ENCODE results near the gene CGB3. TPM values are rescaled to one million over a fixed set of nuclear protein-coding genes. Genes with fewer than 3 reads are reported as not detected.
A peak's percentile ranks its signal among the peaks of the same experiment; 100 is the strongest.

CGB3 gene
- total RNA-seq, 1 donor from 2014 or later = not detected

- no peak overlapping the region for H3K27ac Mint-ChIP-seq
- TF ChIP-seq CTCF (IDR thresholded peaks at IDR 0.05; ENCODE audit: unreplicated experiment) = no peak
- H3K4me1 Mint-ChIP-seq (ENCODE audit: low read depth) = peaks cover 4% of the 10 kb centered on the region
- peaks cover 61% of the 10 kb centered on the region for H3K27me3 Mint-ChIP-seq
- DNase-seq (ENCODE audit: low spot score, unreplicated experiment) = no peak
- H3K4me3 Mint-ChIP-seq (ENCODE audit: low read depth) = no peak overlapping the region
- H3K9me3 Mint-ChIP-seq (ENCODE audit: low read depth) = peaks cover 8% of the 10 kb centered on the region
- no peaks in the 10 kb centered on the region for H3K36me3 Mint-ChIP-seq (ENCODE audit: insufficient read depth)
Measured at GRCh38 chr19:49065905-49066512, 41.9 kb upstream of the CGB3 start.

- TF ChIP-seq CTCF (IDR thresholded peaks at IDR 0.05; ENCODE audit: unreplicated experiment) = no peak
- H3K27ac Mint-ChIP-seq = no peak within 1 kb of the TSS
- H3K4me1 Mint-ChIP-seq (ENCODE audit: low read depth) = peaks cover 4% of the 10 kb centered on the region
- DNase-seq (ENCODE audit: low spot score, unreplicated experiment) = peak; percentile 61
- H3K36me3 Mint-ChIP-seq (ENCODE audit: insufficient read depth) = no peaks in the 10 kb centered on the region
- peak within 1 kb of the TSS; percentile 41 for H3K4me3 Mint-ChIP-seq (ENCODE audit: low read depth)
- peaks cover 3% of the 10 kb centered on the region for H3K9me3 Mint-ChIP-seq (ENCODE audit: low read depth)
- peaks cover 61% of the 10 kb centered on the region for H3K27me3 Mint-ChIP-seq
Measured at GRCh38 chr19:49064768-49065611, 40.9 kb upstream of the CGB3 start, which contains the start of gene NTF4. NTF4 (minus strand) TSS chr19:49064818; CDS start chr19:49061997, 2,821 bp downstream.

- Mint-ChIP-seq H3K4me1 (ENCODE audit: low read depth) (peaks cover 4% of the 10 kb centered on the region), H3K4me3 (ENCODE audit: low read depth) (peak overlapping the region; percentile 41), H3K36me3 (ENCODE audit: insufficient read depth) (no peaks in the 10 kb centered on the region), H3K27ac (no peak overlapping the region), H3K9me3 (ENCODE audit: low read depth) (no peaks in the 10 kb centered on the region), H3K27me3 (peaks cover 61% of the 10 kb centered on the region)
- no peak for TF ChIP-seq CTCF (IDR thresholded peaks at IDR 0.05; ENCODE audit: unreplicated experiment)
- DNase-seq (ENCODE audit: low spot score, unreplicated experiment) = no peak
Measured at GRCh38 chr19:49064029-49064629, 40.0 kb upstream of the CGB3 start.

GRCh38 chr19:49061445-49061844 lies 37.3 kb upstream of the CGB3 start:
- no peak for TF ChIP-seq CTCF (IDR thresholded peaks at IDR 0.05; ENCODE audit: unreplicated experiment)
- H3K9me3 Mint-ChIP-seq (ENCODE audit: low read depth) = no peaks in the 10 kb centered on the region
- peaks cover 65% of the 10 kb centered on the region for H3K27me3 Mint-ChIP-seq
- DNase-seq (ENCODE audit: low spot score, unreplicated experiment) = no peak
- peaks cover 8% of the 10 kb centered on the region for H3K4me1 Mint-ChIP-seq (ENCODE audit: low read depth)
- H3K27ac Mint-ChIP-seq = no peak overlapping the region
- H3K4me3 Mint-ChIP-seq (ENCODE audit: low read depth) = no peak overlapping the region
- H3K36me3 Mint-ChIP-seq (ENCODE audit: insufficient read depth) = no peaks in the 10 kb centered on the region

GRCh38 chr19:49061000-49061399 lies 36.9 kb upstream of the CGB3 start:
- no peak for TF ChIP-seq CTCF (IDR thresholded peaks at IDR 0.05; ENCODE audit: unreplicated experiment)
- Mint-ChIP-seq H3K4me3 (ENCODE audit: low read depth) (no peak overlapping the region), H3K36me3 (ENCODE audit: insufficient read depth) (no peaks in the 10 kb centered on the region), H3K27ac (no peak overlapping the region), H3K9me3 (ENCODE audit: low read depth) (no peaks in the 10 kb centered on the region), H3K4me1 (ENCODE audit: low read depth) (peaks cover 8% of the 10 kb centered on the region), H3K27me3 (peaks cover 65% of the 10 kb centered on the region)
- DNase-seq (ENCODE audit: low spot score, unreplicated experiment) = no peak
